Thyroid gland (tissue), 4 donors: ENCODE data around the gene IZUMO4.

ENCODE experiments used
- POLR2A ChIP-seq, 2 donors: fragments of 450-650 bp; IDR thresholded peaks; one replicate each; pipeline ENCODE4 v1.6.1; 2017; ENCODE audit warnings: antibody characterized with exemption in 2 of 2, mild to moderate bottlenecking in 2 of 2, moderate library complexity in 1 of 2
- TF ChIP-seq, protein P1 (sequence below), 6 experiments: fragments of 200-600 bp in 3 of 6; fragments of 450-650 bp in 3 of 6; sonication (generic) in 3 of 6; IDR thresholded peaks; one replicate each; pipeline ENCODE4 v1.5.1; 2016 to 2019; ENCODE audit warnings: antibody characterized with exemption in 6 of 6, mild to moderate bottlenecking in 2 of 6, inconsistent platforms in 1 of 6, moderate library complexity in 1 of 6

DNA sequence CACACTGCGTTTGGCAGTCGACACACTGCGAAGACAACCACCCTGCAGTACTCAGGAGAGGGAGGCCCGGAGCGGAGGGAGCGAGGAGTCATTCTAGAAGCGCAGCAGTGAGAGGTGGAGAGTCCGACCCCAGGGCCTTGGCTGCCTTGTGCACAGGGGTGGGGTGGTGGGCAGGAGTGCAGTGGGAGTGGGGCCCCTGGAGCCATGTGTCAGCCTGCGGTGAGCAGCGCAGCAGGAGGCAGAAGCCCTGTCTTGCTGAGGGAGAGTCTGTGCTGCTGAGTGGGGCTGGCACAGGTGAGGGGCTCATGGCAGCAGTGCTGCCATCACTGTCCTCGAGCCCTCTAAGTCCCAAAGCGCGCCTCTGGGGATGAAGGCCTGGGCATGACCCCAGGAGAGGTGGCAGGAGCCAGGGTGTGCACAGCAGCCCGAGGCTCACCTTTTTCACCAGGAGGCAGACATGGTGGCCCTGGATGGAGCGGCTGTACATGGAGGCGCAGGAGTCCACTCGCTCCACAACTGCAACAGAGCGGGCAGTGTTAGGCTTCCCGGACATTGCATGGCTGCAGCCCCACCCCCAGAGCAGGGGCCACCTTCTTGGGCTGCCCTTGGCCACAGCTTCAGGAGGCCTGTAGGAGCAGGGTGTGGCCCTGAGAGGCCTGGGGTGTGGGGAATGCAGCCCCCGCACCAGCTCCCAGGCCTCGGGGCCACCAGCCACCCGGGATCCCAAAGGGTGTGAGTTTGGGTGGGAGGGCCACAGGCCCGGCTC lies 11.7 kb downstream of the IZUMO4 start:
- TF ChIP-seq POLR2A (IDR thresholded peaks at IDR 0.05): no peak
- TF ChIP-seq, protein P1, sequence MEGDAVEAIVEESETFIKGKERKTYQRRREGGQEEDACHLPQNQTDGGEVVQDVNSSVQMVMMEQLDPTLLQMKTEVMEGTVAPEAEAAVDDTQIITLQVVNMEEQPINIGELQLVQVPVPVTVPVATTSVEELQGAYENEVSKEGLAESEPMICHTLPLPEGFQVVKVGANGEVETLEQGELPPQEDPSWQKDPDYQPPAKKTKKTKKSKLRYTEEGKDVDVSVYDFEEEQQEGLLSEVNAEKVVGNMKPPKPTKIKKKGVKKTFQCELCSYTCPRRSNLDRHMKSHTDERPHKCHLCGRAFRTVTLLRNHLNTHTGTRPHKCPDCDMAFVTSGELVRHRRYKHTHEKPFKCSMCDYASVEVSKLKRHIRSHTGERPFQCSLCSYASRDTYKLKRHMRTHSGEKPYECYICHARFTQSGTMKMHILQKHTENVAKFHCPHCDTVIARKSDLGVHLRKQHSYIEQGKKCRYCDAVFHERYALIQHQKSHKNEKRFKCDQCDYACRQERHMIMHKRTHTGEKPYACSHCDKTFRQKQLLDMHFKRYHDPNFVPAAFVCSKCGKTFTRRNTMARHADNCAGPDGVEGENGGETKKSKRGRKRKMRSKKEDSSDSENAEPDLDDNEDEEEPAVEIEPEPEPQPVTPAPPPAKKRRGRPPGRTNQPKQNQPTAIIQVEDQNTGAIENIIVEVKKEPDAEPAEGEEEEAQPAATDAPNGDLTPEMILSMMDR (IDR thresholded peaks at IDR 0.05): no peak
